Panc1 (cell line): ENCODE results near the gene UROD. TPM values are rescaled to one million over a fixed set of nuclear protein-coding genes. Genes with fewer than 3 reads are reported as not detected.
A peak's percentile ranks its signal among the peaks of the same experiment; 100 is the strongest.

ENCODE experiments used
- ATAC-seq: fragments of 200-7000 bp; cut with Tn5 transposase; 2 replicates; pipeline ENCODE4 v1.9.1; 2020; ENCODE audit warnings: mild to moderate bottlenecking, moderate library complexity
- BruUV-seq: library from RNA; stranded (reverse); fragments of 400-500 nt; replicated peaks from 2 replicates; lab custom pipeline; 2021; lab: Mats Ljungman, UMichigan
- CTCF ChIA-PET: fragments of 300-600 bp; sonication (Branson Sonifier 250); formaldehyde crosslinking; loops from one replicate; lab custom pipeline; 2022; ENCODE audit warnings: antibody characterized with exemption; lab: Charles Lee
- POLR2A ChIA-PET: fragments of 300-600 bp; sonication (Branson Sonifier 250); formaldehyde crosslinking; loops from one replicate; lab custom pipeline; 2022; ENCODE audit warnings: antibody characterized with exemption; lab: Charles Lee
- DNase-seq: peaks from one replicate; pipeline ENCODE4 v3.0.0-alpha.2; 2010; ENCODE audit warnings: low read depth, low spot score
- H3K27ac ChIP-seq: 2 replicates; pipeline ENCODE4 v1.5.1; 2011; ENCODE audit warnings: mild to moderate bottlenecking, low read length, inconsistent platforms
- H3K27me3 ChIP-seq: fragments of 200-500 bp; sonication (Bioruptor generic); 2 replicates; pipeline ENCODE4 v1.6.0; 2014; ENCODE audit warnings: low read length, inconsistent platforms; ENCODE audit not compliant: control insufficient read depth, insufficient read depth
- H3K36me3 ChIP-seq: fragments of 200-500 bp; sonication (Bioruptor generic); 2 replicates; pipeline ENCODE4 v1.5.1; 2014; ENCODE audit warnings: inconsistent platforms, mild to moderate bottlenecking, low read length, moderate library complexity; ENCODE audit not compliant: control insufficient read depth, insufficient read depth
- H3K4me1 ChIP-seq: 2 replicates; pipeline ENCODE4 v1.5.1; 2011; ENCODE audit warnings: inconsistent platforms, mild to moderate bottlenecking, low read length, moderate library complexity; ENCODE audit not compliant: control insufficient read depth, insufficient read depth
- H3K4me3 ChIP-seq, 2 experiments: 2 replicates each; pipeline ENCODE4 v1.5.1; 2011 to 2012; ENCODE audit warnings: low read depth in 2 of 2, low read length in 2 of 2, mild to moderate bottlenecking in 2 of 2, inconsistent platforms in 1 of 2, moderate library complexity in 1 of 2
- H3K9me3 ChIP-seq: fragments of 200-500 bp; sonication (Bioruptor generic); 2 replicates; pipeline ENCODE4 v1.5.1; 2014; ENCODE audit warnings: low read depth, mild to moderate bottlenecking, inconsistent platforms, low read length, moderate library complexity; ENCODE audit not compliant: control insufficient read depth, insufficient read depth
- POLR2AphosphoS5 ChIP-seq: IDR thresholded peaks from 2 replicates; pipeline ENCODE4 v1.6.1; 2012; ENCODE audit warnings: mild to moderate bottlenecking, low read depth, low read length, moderate library complexity
- REST ChIP-seq, 2 experiments: IDR thresholded peaks; 2 replicates each; pipeline ENCODE4 v1.6.1; 2011 to 2012; ENCODE audit warnings: low read depth in 2 of 2, control low read depth in 1 of 2, low read length in 1 of 2, mild to moderate bottlenecking in 1 of 2, moderate library complexity in 1 of 2; ENCODE audit not compliant: insufficient read depth in 1 of 2
- SIN3A ChIP-seq: IDR thresholded peaks from 2 replicates; pipeline ENCODE4 v1.6.1; 2012; ENCODE audit warnings: low read depth, mild to moderate bottlenecking, low read length, moderate library complexity, borderline replicate concordance; ENCODE audit not compliant: insufficient read depth
- in situ Hi-C: cut with HindIII; loops from 2 replicates; pipeline ENCODE4 v1.10.0; 2016; ENCODE audit warnings: low sequenced_read_pairs, low pct_unique_long_range_greater_than_20kb
- intact Hi-C: fragments of 100-400 bp; cut with micrococcal nuclease; formaldehyde crosslinking; loops from one replicate; pipeline ENCODE4 v1.10.0; 2022; ENCODE audit not compliant: unreplicated experiment
- total RNA-seq: library from RNA; stranded (reverse); gene quantifications from one replicate; pipeline ENCODE4 v1.2.1, GENCODE V29; 2021; ENCODE audit not compliant: unreplicated experiment

UROD gene
- total RNA-seq, 1 experiment from 2014 or later, result 76.8 TPM

- H3K27ac ChIP-seq, result peak overlapping the region; percentile 80
- in situ Hi-C loops, result no loop called here
These were observed 1.8 kb upstream of the UROD start for GRCh38 chr1:45009956-45010854.

GRCh38 chr1:45010855-45011811 lies 921 bp upstream of the UROD start, which contains the start of gene HECTD3:
Gene HECTD3, minus strand, starts transcription at chr1:45011324. Its CDS starts 67 bp downstream, at chr1:45011257.
- TF ChIP-seq SIN3A (peak; percentile 95; the same call in 1 of the 2 replicates), POLR2AphosphoS5 (no peak; the same call in 1 of the 2 replicates), REST (IDR thresholded peaks at IDR 0.05; ENCODE audit: insufficient read depth in 1 of 2, low read depth in 2 of 2, low read length in 1 of 2) (0 out of 4 replicates have a peak, but pooled peaks of 1 of the 2 experiments have one; percentile 65)
- Histone ChIP-seq H3K4me3 (peak within 1 kb of the TSS; percentile 89 to 94), H3K9me3 (no peaks in the 10 kb centered on the region), H3K27me3 (no peaks in the 10 kb centered on the region), H3K36me3 (no peaks in the 10 kb centered on the region; the same call in 1 of the 2 replicates), H3K4me1 (peaks cover 17% of the 10 kb centered on the region), H3K27ac (peak within 1 kb of the TSS; percentile 80)
- CTCF ChIA-PET, result interaction anchor here (0.6 to 1.4 kb wide), 6 partner anchors 11 to 499 kb away, joined by 3 to 15 read pairs (median 8); partner anchors contain the start of gene PLK3
- BruUV-seq, result no TSS peak
- DNase-seq (peak; percentile 59), ATAC-seq (peak; percentile 90)
- POLR2A ChIA-PET, result interaction anchor here (0.7 to 0.9 kb wide), 2 partner anchors 192 to 477 kb away, joined by 3 to 9 read pairs; no protein-coding TSS in a partner anchor
- intact Hi-C loops (loop anchor here (5.0 to 10.0 kb wide), 3 partner anchors 174 to 481 kb away; partner anchors contain the start of genes TESK2 and ZSWIM5), in situ Hi-C loops (no loop called here)

More at GRCh38 chr1:45009956-45010854, 1.8 kb upstream of the UROD start:
- no peaks in the 10 kb centered on the region; the same call in none of the 2 replicates for H3K36me3 ChIP-seq
- H3K4me1 ChIP-seq, result peaks cover 17% of the 10 kb centered on the region
- intact Hi-C loops, result loop anchor here (5.0 to 10.0 kb wide), 3 partner anchors 173 to 482 kb away; partner anchors contain the start of genes TESK2 and ZSWIM5
- TF ChIP-seq POLR2AphosphoS5, result no peak
- peak; percentile 24; the same call in 1 of the 2 replicates for ATAC-seq
- peak overlapping the region; percentile 89 to 94 for H3K4me3 ChIP-seq
- no peaks in the 10 kb centered on the region for H3K27me3 ChIP-seq
- ChIA-PET CTCF (interaction anchor here (0.6 to 1.1 kb wide), 5 partner anchors 10 to 500 kb away, joined by 3 to 15 read pairs (median 10); partner anchors contain the start of gene PLK3), POLR2A (interaction anchor here (0.7 to 0.9 kb wide), 2 partner anchors 191 to 478 kb away, joined by 3 to 9 read pairs; no protein-coding TSS in a partner anchor)
- DNase-seq, result no peak
- H3K9me3 ChIP-seq, result no peaks in the 10 kb centered on the region
- no TSS peak for BruUV-seq
